Ascending aorta (tissue), 2 donors: ENCODE data around the gene DCTN5. TPM values are rescaled to one million over a fixed set of nuclear protein-coding genes. Genes with fewer than 3 reads are reported as not detected.
"Not testable (repeated sequence)": the region's sequence is repeated elsewhere in the genome, so short reads cannot be mapped to it uniquely, and the experiment has no call there.

ENCODE experiments used
- DNase-seq, 2 donors: peaks; one replicate each; pipeline ENCODE4 v3.0.0-alpha.2; 2019; ENCODE audit warnings: low spot score in 2 of 2
- H3K27ac ChIP-seq, 2 donors: fragments of 200-600 bp; sonication (generic); one replicate each; pipeline ENCODE4 v1.5.1; 2016 to 2017; ENCODE audit warnings: mild to moderate bottlenecking in 1 of 2
- H3K27me3 ChIP-seq: fragments of 200-600 bp; sonication (generic); one replicate; pipeline ENCODE4 v1.5.1; 2017
- H3K36me3 ChIP-seq, 2 donors: fragments of 200-600 bp; sonication (generic); one replicate each; pipeline ENCODE4 v1.5.1; 2016
- H3K4me1 ChIP-seq, 2 donors: fragments of 200-600 bp; sonication (generic); one replicate each; pipeline ENCODE4 v1.5.1; 2016 to 2017; ENCODE audit warnings: mild to moderate bottlenecking in 1 of 2
- H3K4me3 ChIP-seq, 2 donors: fragments of 200-600 bp; sonication (generic); one replicate each; pipeline ENCODE4 v1.5.1; 2016 to 2017; ENCODE audit warnings: mild to moderate bottlenecking in 1 of 2
- H3K9me3 ChIP-seq, 2 donors: fragments of 200-600 bp; sonication (generic); one replicate each; pipeline ENCODE4 v1.5.1; 2016
- CTCF ChIP-seq, 3 experiments: fragments of 200-600 bp in 2 of 3; fragments of 450-650 bp in 1 of 3; sonication (generic) in 2 of 3; IDR thresholded peaks; one replicate each; pipeline ENCODE4 v1.5.1; 2016 to 2019; ENCODE audit warnings: antibody characterized with exemption in 3 of 3, mild to moderate bottlenecking in 1 of 3, moderate library complexity in 1 of 3
- intact Hi-C: fragments of 100-400 bp; cut with DNase I; formaldehyde crosslinking; loops from one replicate; pipeline ENCODE4 v1.15.1; 2023
- total RNA-seq: library from RNA; depleted of rRNA; stranded (reverse); fragments of >200 nt; gene quantifications from one replicate; pipeline ENCODE4 v1.1.0, GENCODE V29; 2016

DCTN5 gene
- total RNA-seq, 1 donor from 2014 or later, result 16.7 TPM

GRCh38 chr16:23710504-23710903 lies 69.2 kb downstream of the DCTN5 start:
- no peaks in the 10 kb centered on the region for H3K4me1 ChIP-seq
- H3K9me3 ChIP-seq, result peaks cover 0 to 6% of the 10 kb centered on the region in 2 donors
- H3K27me3 ChIP-seq, result no peaks in the 10 kb centered on the region
- H3K27ac ChIP-seq, result no peak overlapping the region
- H3K4me3 ChIP-seq, result no peak overlapping the region
- intact Hi-C loops, result no loop called here
- no peak for TF ChIP-seq CTCF (IDR thresholded peaks at IDR 0.05)
- H3K36me3 ChIP-seq, result no peaks in the 10 kb centered on the region
- DNase-seq, result no peak

- Histone ChIP-seq H3K27ac (no peak overlapping the region), H3K36me3 (no peaks in the 10 kb centered on the region), H3K9me3 (peaks cover 0 to 6% of the 10 kb centered on the region in 2 donors), H3K27me3 (no peaks in the 10 kb centered on the region), H3K4me1 (no peaks in the 10 kb centered on the region), H3K4me3 (no peak overlapping the region)
- no peak for DNase-seq
- TF ChIP-seq CTCF (IDR thresholded peaks at IDR 0.05), result no peak
- intact Hi-C loops, result no loop called here
Observed at GRCh38 chr16:23711785-23712184, 70.5 kb downstream of the DCTN5 start.

DNA sequence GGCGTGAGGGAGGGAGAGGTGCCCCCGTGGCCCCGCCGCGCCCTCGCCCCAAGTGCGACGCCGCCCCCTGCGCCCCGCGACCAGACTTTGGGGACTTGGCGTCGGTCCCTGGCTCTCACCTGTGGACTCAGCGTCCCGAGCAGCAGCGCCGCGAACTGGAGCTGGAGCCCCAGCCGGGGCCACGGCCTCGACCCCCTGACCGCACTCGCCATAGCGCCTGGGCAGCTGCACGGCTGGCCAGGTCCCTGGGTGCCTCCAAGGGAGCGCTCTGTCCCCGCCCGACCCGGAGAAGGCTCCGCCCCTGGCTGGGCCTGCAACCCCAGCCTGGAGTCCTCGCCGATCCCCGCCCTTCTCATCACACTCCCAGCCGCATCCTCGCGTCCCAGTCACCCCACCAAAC lies 71.7 kb downstream of the DCTN5 start, which contains the start of gene ERN2:
Gene ERN2, minus strand, starts transcription at position 247 of the 400 bp plus-strand sequence. Its CDS starts 35 bp downstream, at position 212.
- intact Hi-C loops, result no loop called here

DNA sequence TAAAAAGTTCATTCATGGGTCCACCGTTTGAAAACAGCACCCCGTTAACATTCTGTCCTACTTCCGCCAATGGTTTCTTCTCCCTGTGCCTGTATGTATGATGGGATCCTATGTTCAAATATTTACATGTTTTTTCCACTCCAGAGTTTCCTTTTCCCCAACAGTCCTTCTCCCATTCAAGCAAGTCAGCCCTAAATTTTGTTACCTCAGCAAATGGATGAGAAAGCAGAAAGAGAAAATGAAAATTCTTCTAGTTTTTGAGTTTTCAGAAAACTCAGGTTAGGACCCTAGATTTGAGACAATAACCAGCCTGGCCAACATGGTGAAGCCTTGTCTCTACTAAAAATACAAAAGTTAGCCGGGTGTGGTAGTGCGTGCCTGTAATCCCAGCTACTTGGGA lies 75.2 kb downstream of the DCTN5 start:
- no peaks in the 10 kb centered on the region for H3K9me3 ChIP-seq
- intact Hi-C loops, result no loop called here
- H3K4me1 ChIP-seq, result no peaks in the 10 kb centered on the region
- no peak for TF ChIP-seq CTCF (IDR thresholded peaks at IDR 0.05)
- H3K36me3 ChIP-seq, result no peaks in the 10 kb centered on the region
- H3K27me3 ChIP-seq, result no peaks in the 10 kb centered on the region
- H3K4me3 ChIP-seq, result no peak overlapping the region
- no peak for DNase-seq
- no peak overlapping the region for H3K27ac ChIP-seq

More for the DNA sequence above, 71.7 kb downstream of the DCTN5 start, which contains the start of gene ERN2:
- H3K9me3 ChIP-seq, result peaks cover 0 to 6% of the 10 kb centered on the region in 2 donors
- TF ChIP-seq CTCF (IDR thresholded peaks at IDR 0.05), result no peak
- no peak for DNase-seq
- no peaks in the 10 kb centered on the region for H3K36me3 ChIP-seq
- no peak within 1 kb of the TSS for H3K4me3 ChIP-seq
- no peak within 1 kb of the TSS for H3K27ac ChIP-seq
- no peaks in the 10 kb centered on the region for H3K4me1 ChIP-seq
- no peaks in the 10 kb centered on the region for H3K27me3 ChIP-seq

GRCh38 chr16:23722613-23723240 lies 81.5 kb downstream of the DCTN5 start:
- H3K4me1 ChIP-seq, DNase-seq, H3K27ac ChIP-seq, H3K36me3 ChIP-seq, H3K27me3 ChIP-seq, intact Hi-C loops, H3K9me3 ChIP-seq, H3K4me3 ChIP-seq: not testable (repeated sequence)

DNA sequence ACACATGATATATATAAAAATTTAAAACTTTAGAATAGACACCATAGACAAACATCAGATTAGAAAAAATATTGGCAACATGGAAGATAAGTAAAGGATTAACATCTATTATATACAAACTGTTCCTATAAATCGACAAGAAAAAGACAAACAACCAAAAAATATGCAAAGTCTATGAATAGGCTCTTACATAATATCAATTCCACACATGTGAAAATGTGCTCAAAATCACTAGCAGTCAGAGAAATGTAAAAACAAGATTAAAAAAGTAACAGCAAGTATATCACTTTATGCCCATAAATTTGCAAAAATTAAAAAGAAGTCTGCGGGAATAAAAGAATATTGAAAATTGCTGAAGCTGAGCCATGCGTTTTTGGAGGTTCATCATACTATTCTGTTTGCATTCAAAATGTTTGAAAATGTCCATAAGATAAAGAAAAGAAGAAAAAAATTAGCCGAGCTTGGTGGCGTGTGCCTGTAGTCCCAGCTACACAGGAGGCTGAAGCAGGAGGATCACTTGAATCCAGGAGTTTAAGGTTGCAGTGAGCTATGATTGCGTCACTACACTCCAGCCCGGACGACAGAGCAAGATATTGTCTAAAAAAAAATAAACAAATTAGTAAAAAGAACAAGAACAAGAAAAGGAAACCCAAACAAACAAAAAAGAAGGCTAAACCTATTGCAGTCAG lies 83.0 kb downstream of the DCTN5 start:
- Histone ChIP-seq H3K4me3 (no peak overlapping the region), H3K4me1 (no peaks in the 10 kb centered on the region), H3K27me3 (no peaks in the 10 kb centered on the region), H3K36me3 (no peaks in the 10 kb centered on the region), H3K9me3 (no peaks in the 10 kb centered on the region), H3K27ac (no peak overlapping the region)
- TF ChIP-seq CTCF (IDR thresholded peaks at IDR 0.05), result no peak
- DNase-seq, result no peak
- intact Hi-C loops, result no loop called here
